HG03159 (cell line): ENCODE data around the gene MYO1E.

Source experiments
- ATAC-seq: cut with Tn5 transposase; IDR thresholded peaks from one replicate; pipeline ENCODE4 v1.9.1; 2021; ENCODE audit warnings: mild to moderate bottlenecking, moderate library complexity; ENCODE audit not compliant: unreplicated experiment

Gene MYO1E

DNA sequence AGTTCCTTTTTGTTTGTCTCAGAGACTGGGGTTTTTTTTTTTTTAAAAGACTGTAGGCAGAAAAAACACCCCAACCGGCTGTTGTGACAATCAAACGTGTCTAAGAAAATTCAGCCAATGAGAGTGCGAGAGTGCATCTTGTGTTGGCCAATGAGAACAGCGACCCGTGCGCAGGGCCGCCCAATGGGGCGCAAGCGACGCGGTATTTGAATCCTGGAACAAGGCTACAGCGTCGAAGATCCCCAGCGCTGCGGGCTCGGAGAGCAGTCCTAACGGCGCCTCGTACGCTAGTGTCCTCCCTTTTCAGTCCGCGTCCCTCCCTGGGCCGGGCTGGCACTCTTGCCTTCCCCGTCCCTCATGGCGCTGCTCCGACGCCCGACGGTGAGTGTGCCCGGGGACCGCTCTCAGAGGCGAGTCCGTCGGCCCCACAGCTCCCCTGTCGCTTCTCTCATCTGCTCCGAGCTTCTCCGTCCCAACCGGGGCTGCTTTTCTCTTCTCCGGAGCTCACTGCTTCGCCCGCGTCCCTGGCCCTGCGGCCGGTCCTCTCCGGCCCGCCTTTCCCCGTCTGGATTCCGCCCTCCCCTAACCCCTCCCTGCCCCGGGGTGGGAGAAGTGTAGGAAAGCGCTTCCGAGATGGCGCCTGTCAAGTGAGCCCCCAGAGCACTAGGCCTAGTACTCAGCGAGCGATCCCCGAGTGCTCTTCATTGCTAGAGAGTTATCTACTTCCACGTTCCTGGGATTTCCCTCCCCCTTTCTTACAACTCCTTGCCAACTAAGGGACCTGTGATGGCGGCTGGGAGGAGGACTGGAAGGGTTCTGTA lies 267.5 kb downstream of the MYO1E start, which contains the start of gene CCNB2:
Gene CCNB2 (plus strand): TSS at position 235 of the 821 bp plus-strand sequence. CDS start 123 bp downstream, at position 358.
- ATAC-seq = peak; percentile 98

GRCh38 chr15:59104602-59104911 lies 268.1 kb downstream of the MYO1E start:
- ATAC-seq = no peak

- no peak for ATAC-seq
Measured at GRCh38 chr15:59099162-59099685, 273.4 kb downstream of the MYO1E start.

DNA sequence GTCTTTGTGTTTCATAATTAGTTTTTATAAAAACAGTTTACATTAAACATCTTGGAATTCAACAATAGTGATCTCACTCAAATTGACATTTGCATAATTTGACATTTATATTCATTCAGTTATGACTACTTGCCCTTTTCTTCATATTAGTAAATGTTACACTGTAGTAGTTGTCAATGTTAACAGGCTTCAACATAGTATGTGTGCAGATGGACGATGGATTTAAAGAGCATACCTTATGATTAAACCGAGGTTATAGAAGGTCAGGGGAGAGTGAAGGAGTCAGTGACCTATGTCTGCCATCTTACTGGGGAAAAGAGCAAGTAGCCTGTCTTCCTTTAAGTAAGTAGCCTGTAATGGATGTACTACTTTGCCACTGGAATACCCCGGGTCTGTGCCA lies 276.2 kb downstream of the MYO1E start:
- no peak for ATAC-seq

DNA sequence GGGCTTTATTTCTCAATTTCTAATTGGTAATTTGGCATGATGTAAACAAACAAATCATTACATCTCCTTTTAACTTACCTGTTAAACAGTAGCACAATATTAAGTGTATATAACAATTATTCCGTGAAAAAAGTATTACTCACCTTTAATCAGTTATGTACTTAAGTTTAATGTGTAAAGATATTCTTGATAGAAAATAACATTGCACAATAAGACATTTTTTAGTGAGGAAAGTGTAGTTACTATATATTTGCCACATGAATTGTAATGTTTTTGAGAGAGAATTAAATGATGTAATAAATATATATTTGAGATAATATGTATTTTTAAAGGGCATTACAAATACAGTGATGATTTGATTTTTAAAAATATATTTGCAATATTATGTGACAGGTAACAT lies 278.6 kb downstream of the MYO1E start:
- ATAC-seq = no peak

GRCh38 chr15:59087731-59088130 lies 284.9 kb downstream of the MYO1E start:
- no peak for ATAC-seq
